A549 treated with Hydrocortisone at 1 μM for 4 hours (cell line): ENCODE data around the gene MTIF3. TPM values are rescaled to one million over a fixed set of nuclear protein-coding genes. Genes with fewer than 3 reads are reported as not detected.

Experiments
- total RNA-seq: library from RNA; stranded (reverse); fragments of 200-300 nt; extraction: Qiagen RNA extraction; gene quantifications from 5 replicates; pipeline ENCODE4 v1.2.3, GENCODE V29; 2022

The MTIF3 gene
- total RNA-seq, result 19.8 to 22.9 TPM (median 21.6 TPM) in 5 replicates

GRCh38 chr13:27449936-27450828 is at the start of gene MTIF3:
MTIF3 (minus strand) TSS chr13:27450564; CDS start chr13:27440448, 10,116 bp downstream.

GRCh38 chr13:27424246-27425157 is 25.9 kb downstream of the MTIF3 start, which contains the start of gene GTF3A:
GTF3A (plus strand) TSS chr13:27424619.

Other genes with a start within 250 kb of the MTIF3 start
- gene RPL21, start 199.0 kb downstream of the MTIF3 start, total RNA-seq, result 1,257 to 1,394 TPM (median 1,323 TPM) in 5 replicates
- 4.1 to 6.0 TPM (median 4.8 TPM) in 5 replicates for gene RASL11A, start 179.7 kb downstream of the MTIF3 start, total RNA-seq
- 85.4 to 98.8 TPM (median 95.9 TPM) in 5 replicates for gene GTF3A, start 25.9 kb downstream of the MTIF3 start, total RNA-seq
- 3.2 to 5.0 TPM (median 3.6 TPM) in 5 replicates for gene LNX2, start 170.0 kb upstream of the MTIF3 start, total RNA-seq
- gene POLR1D, start 171.3 kb upstream of the MTIF3 start, total RNA-seq, result 147 to 158 TPM (median 153 TPM) in 5 replicates